Ishikawa (cell line): ENCODE measurements around the gene MGAT4C.

Experiments used
- EP300 ChIP-seq: IDR thresholded peaks from 2 replicates; pipeline ENCODE4 v1.6.1; 2012; ENCODE audit warnings: borderline replicate concordance
- FOXM1 ChIP-seq: IDR thresholded peaks from 2 replicates; pipeline ENCODE4 v1.6.1; 2012; ENCODE audit warnings: low read depth, borderline replicate concordance
- RAD21 ChIP-seq: IDR thresholded peaks from 2 replicates; pipeline ENCODE4 v1.6.1; 2012; ENCODE audit warnings: low read depth
- REST ChIP-seq: IDR thresholded peaks from 2 replicates; pipeline ENCODE4 v1.6.1; 2012; ENCODE audit warnings: low read depth, mild to moderate bottlenecking
- TAF1 ChIP-seq: IDR thresholded peaks from 2 replicates; pipeline ENCODE4 v1.6.1; 2012; ENCODE audit warnings: low read depth, mild to moderate bottlenecking
- TCF12 ChIP-seq: IDR thresholded peaks from 2 replicates; pipeline ENCODE4 v1.6.1; 2012; ENCODE audit warnings: low read depth
- YY1 ChIP-seq: IDR thresholded peaks from 2 replicates; pipeline ENCODE4 v1.6.1; 2012; ENCODE audit warnings: low read depth
- ZBTB7A ChIP-seq: IDR thresholded peaks from 2 replicates; pipeline ENCODE4 v1.6.1; 2012; ENCODE audit warnings: low read depth

- TF ChIP-seq ZBTB7A (no peak), YY1 (no peak), TAF1 (no peak), EP300 (peak; percentile 52; the same call in 1 of the 2 replicates), TCF12 (peak; percentile 45; the same call in 1 of the 2 replicates), REST (no peak), FOXM1 (peak; percentile 59; the same call in 1 of the 2 replicates), RAD21 (no peak)
These were observed 6.3 kb downstream of the MGAT4C start for GRCh38 chr12:86249851-86250250.
